ENCODE results near the gene BAZ2B. TPM values are rescaled to one million over a fixed set of nuclear protein-coding genes. Genes with fewer than 3 reads are reported as not detected.

BAZ2B gene
- total RNA-seq, 1 donor from 2014 or later = 226 TPM

DNA sequence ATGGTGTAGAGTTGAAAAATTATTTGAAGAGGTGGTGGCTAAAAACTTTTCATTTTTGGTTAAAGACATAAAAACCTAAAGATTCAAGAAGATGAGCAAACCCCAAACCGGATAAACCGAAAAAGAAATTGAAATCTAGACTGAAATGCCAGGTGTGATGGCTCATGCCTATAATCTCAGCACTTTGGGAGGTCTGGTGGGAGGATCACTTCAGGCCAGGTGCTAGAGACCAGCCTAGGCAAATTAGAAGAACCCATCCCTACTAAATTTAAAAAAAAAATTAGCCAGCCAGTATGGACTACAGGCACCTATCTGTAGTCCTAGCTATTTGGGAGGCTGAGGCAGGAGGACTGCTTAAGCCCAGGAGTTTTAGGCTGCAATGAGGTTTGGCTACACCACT lies 126.9 kb downstream of the BAZ2B start:
- no peaks in the 10 kb centered on the region for H3K36me3 Mint-ChIP-seq (ENCODE audit: unreplicated experiment)
- TF ChIP-seq, protein P1, sequence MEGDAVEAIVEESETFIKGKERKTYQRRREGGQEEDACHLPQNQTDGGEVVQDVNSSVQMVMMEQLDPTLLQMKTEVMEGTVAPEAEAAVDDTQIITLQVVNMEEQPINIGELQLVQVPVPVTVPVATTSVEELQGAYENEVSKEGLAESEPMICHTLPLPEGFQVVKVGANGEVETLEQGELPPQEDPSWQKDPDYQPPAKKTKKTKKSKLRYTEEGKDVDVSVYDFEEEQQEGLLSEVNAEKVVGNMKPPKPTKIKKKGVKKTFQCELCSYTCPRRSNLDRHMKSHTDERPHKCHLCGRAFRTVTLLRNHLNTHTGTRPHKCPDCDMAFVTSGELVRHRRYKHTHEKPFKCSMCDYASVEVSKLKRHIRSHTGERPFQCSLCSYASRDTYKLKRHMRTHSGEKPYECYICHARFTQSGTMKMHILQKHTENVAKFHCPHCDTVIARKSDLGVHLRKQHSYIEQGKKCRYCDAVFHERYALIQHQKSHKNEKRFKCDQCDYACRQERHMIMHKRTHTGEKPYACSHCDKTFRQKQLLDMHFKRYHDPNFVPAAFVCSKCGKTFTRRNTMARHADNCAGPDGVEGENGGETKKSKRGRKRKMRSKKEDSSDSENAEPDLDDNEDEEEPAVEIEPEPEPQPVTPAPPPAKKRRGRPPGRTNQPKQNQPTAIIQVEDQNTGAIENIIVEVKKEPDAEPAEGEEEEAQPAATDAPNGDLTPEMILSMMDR (IDR thresholded peaks at IDR 0.05; ENCODE audit: partially characterized antibody, unreplicated experiment) = no peak
- peaks cover 2% of the 10 kb centered on the region for H3K9me3 Mint-ChIP-seq (ENCODE audit: unreplicated experiment)

DNA sequence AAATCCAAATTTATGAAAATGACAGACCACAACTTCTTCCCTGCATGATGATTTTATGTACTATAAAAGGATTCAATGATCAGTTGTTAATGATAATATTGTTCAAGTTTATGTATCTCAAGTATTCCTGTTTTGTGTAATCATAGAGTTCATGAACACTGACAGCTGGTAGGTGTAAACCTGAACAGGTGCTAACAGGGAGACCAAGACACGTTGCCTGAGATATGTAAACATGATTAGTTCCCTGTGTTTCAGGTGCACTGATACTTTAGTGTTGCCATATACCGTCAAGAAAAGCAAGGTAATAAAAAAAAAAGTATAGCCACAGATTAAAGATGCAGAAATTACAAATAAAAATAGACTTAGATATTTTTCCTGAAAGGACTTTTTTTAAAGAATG lies 131.8 kb downstream of the BAZ2B start:
- Mint-ChIP-seq H3K9me3 (ENCODE audit: unreplicated experiment) (no peaks in the 10 kb centered on the region), H3K36me3 (ENCODE audit: unreplicated experiment) (no peaks in the 10 kb centered on the region), H3K4me1 (ENCODE audit: low read depth, unreplicated experiment) (peaks cover 5% of the 10 kb centered on the region), H3K27me3 (ENCODE audit: unreplicated experiment) (no peaks in the 10 kb centered on the region), H3K27ac (ENCODE audit: unreplicated experiment) (no peak overlapping the region), H3K4me3 (ENCODE audit: unreplicated experiment) (no peak overlapping the region)
- TF ChIP-seq, protein P1 (IDR thresholded peaks at IDR 0.05; ENCODE audit: partially characterized antibody, unreplicated experiment) = no peak
- no peak for DNase-seq

More for the DNA sequence above, 126.9 kb downstream of the BAZ2B start:
- no peak for DNase-seq
- H3K27me3 Mint-ChIP-seq (ENCODE audit: unreplicated experiment) = no peaks in the 10 kb centered on the region
- H3K4me1 Mint-ChIP-seq (ENCODE audit: low read depth, unreplicated experiment) = peaks cover 4% of the 10 kb centered on the region
- H3K27ac Mint-ChIP-seq (ENCODE audit: unreplicated experiment) = no peak overlapping the region
- no peak overlapping the region for H3K4me3 Mint-ChIP-seq (ENCODE audit: unreplicated experiment)

GRCh38 chr2:159476329-159476728 lies 140.0 kb downstream of the BAZ2B start:
- Mint-ChIP-seq H3K4me1 (ENCODE audit: low read depth, unreplicated experiment) (no peaks in the 10 kb centered on the region), H3K36me3 (ENCODE audit: unreplicated experiment) (peaks cover 16% of the 10 kb centered on the region)

DNA sequence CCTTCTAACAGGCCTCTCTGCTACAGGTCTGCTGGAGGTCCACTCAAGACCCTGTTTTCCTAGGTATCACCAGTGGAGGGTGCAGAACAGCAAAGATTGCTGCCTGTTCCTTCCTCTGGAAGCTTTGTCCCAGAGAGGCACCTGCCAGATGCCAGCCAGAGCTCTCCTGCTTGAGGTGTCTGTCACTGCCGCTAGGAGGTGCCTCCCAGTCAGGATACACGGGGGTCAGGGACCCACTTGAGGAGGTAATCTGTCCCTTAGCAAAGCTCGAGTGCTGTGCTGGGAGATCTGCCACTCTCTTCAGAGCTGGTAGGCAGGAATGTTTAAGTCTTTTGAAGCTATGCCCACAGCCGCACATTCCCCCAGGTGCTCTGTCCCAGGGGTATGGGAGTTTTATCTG lies 140.6 kb downstream of the BAZ2B start:
- peaks cover 6% of the 10 kb centered on the region for H3K9me3 Mint-ChIP-seq (ENCODE audit: unreplicated experiment)
- peaks cover 16% of the 10 kb centered on the region for H3K36me3 Mint-ChIP-seq (ENCODE audit: unreplicated experiment)

More at GRCh38 chr2:159476329-159476728, 140.0 kb downstream of the BAZ2B start:
- TF ChIP-seq, protein P1 (IDR thresholded peaks at IDR 0.05; ENCODE audit: partially characterized antibody, unreplicated experiment) = no peak
- no peak for DNase-seq
- Mint-ChIP-seq H3K27me3 (ENCODE audit: unreplicated experiment) (peaks cover 7% of the 10 kb centered on the region), H3K27ac (ENCODE audit: unreplicated experiment) (no peak overlapping the region), H3K9me3 (ENCODE audit: unreplicated experiment) (peaks cover 4% of the 10 kb centered on the region), H3K4me3 (ENCODE audit: unreplicated experiment) (no peak overlapping the region)

DNA sequence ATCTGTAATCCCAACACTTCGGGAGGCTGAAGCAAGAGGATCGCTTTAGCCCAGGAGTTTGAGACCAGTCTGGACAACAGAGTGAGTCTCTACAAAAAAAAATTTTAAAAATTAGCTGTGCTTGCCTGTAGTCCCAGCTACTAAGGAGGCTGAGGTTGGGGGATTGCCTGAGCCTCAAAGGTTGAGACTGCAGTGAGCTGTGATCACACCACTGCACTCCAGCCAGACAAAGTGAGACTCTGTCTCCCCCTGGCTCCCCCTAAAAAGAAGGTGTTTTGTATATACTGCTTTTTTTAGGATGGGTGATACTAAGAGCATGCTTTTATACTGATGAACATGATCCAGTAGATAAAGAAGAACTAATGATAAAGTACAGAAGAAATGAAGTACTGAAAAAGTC lies 145.0 kb downstream of the BAZ2B start:
- no peak overlapping the region for H3K27ac Mint-ChIP-seq (ENCODE audit: unreplicated experiment)
- no peak for DNase-seq
- H3K36me3 Mint-ChIP-seq (ENCODE audit: unreplicated experiment) = peaks cover 27% of the 10 kb centered on the region
- H3K9me3 Mint-ChIP-seq (ENCODE audit: unreplicated experiment) = peaks cover 6% of the 10 kb centered on the region
- H3K4me1 Mint-ChIP-seq (ENCODE audit: low read depth, unreplicated experiment) = no peaks in the 10 kb centered on the region
- TF ChIP-seq, protein P1 (IDR thresholded peaks at IDR 0.05; ENCODE audit: partially characterized antibody, unreplicated experiment) = no peak
- no peak overlapping the region for H3K4me3 Mint-ChIP-seq (ENCODE audit: unreplicated experiment)
- H3K27me3 Mint-ChIP-seq (ENCODE audit: unreplicated experiment) = peaks cover 7% of the 10 kb centered on the region

More for the DNA sequence above, 140.6 kb downstream of the BAZ2B start:
- DNase-seq = no peak
- TF ChIP-seq, protein P1 (IDR thresholded peaks at IDR 0.05; ENCODE audit: partially characterized antibody, unreplicated experiment) = no peak
- H3K4me1 Mint-ChIP-seq (ENCODE audit: low read depth, unreplicated experiment) = no peaks in the 10 kb centered on the region
- peaks cover 7% of the 10 kb centered on the region for H3K27me3 Mint-ChIP-seq (ENCODE audit: unreplicated experiment)
- no peak overlapping the region for H3K27ac Mint-ChIP-seq (ENCODE audit: unreplicated experiment)
- H3K4me3 Mint-ChIP-seq (ENCODE audit: unreplicated experiment) = no peak overlapping the region
